NCI-H2107 treated with DMSO at 0.1 percent for 48 hours (cell line): Measurements from ENCODE around the gene IMMP2L.

ENCODE experiments used
- DNase-seq: peaks from one replicate; lab custom pipeline; 2025; ENCODE audit not compliant: unreplicated experiment; lab: John Stamatoyannopoulos, UW

The IMMP2L gene

GRCh38 chr7:111043561-111043960, 518.7 kb downstream of the IMMP2L start:
- DNase-seq: no peak

GRCh38 chr7:111042842-111043241, 519.5 kb downstream of the IMMP2L start:
- no peak for DNase-seq

GRCh38 chr7:111041577-111041976, 520.7 kb downstream of the IMMP2L start:
- DNase-seq: no peak

- no peak for DNase-seq
These were observed 524.1 kb downstream of the IMMP2L start for GRCh38 chr7:111038185-111038584.

DNA sequence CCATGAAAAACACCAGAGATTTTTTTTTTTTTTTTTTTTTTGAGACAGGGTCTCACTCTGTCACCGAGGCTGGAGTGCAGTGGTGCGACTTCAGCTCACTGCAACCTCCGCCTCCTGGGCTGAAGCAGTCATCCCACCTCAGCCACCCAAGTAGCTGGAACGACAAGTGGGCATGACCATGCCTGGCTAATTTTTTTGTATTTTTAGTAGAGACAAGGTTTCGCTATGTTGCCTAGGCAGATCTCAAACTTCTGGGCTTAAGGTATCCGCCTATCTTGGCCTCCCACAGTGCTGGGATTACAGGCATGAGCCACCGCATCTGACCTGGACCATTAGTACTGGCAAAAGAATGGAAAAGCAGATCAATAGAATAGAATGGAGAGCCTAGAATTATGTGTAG, 530.4 kb downstream of the IMMP2L start:
- DNase-seq: no peak

GRCh38 chr7:111030336-111030735, 532.0 kb downstream of the IMMP2L start:
- DNase-seq: no peak

DNA sequence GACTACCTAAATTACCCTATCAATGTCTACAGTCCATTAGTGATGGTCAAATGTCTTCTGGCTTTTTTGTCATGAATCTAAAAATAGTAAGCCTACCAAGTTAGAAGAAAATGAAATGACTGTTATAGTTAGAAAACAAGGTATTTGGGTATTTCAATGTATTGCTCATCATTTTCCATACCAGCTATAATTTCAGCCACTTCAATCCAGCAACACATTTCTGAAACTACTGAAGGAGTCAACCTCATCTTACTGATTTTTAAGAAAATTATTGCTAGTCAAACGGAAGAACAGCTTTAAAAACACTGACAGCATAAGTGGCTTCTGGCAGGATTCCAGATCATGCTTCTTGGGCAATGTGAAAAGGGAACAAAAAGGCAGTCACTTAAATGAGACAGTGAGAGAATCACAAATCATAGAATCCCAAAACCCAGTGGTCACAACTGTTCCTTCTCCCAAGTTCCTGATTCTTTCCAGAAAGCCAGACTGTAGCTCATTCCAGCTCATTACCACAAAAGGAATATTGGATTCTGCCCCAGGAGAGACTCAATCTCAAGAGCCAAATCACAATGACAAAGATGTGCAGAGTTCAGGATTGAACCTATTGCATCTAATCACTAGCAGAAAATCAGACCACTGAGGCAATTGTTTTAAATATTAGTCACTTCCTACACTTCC, 532.6 kb downstream of the IMMP2L start:
- DNase-seq: no peak

DNA sequence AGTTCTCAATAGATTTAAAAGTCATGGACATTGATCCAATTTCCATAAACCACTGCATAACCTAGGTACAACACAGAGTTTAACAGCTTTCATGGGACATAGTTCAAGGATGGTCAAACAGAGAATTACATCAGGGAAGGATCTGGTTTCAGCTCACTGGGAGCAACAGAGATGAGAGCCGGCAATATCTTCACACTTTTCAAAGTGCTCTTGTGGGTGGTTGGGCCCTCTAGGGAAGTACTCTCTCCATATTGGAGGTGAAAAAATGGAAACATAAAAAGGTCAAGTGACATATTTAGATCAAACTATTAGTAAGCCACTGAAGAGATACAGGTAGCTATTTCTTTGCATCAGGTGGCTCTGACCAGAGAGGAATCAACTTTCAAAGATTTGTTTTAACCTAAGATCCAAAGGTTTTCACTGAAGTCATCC, 533.1 kb downstream of the IMMP2L start:
- DNase-seq: peak; percentile 51

- DNase-seq: no peak
These were observed 534.9 kb downstream of the IMMP2L start for GRCh38 chr7:111027396-111027795.

- no peak for DNase-seq
These were observed 535.5 kb downstream of the IMMP2L start for GRCh38 chr7:111026806-111027205.

- no peak for DNase-seq
These were observed 535.9 kb downstream of the IMMP2L start for GRCh38 chr7:111026343-111026742.

- peak; percentile 33 for DNase-seq
These were observed 537.3 kb downstream of the IMMP2L start for GRCh38 chr7:111025006-111025405.

DNA sequence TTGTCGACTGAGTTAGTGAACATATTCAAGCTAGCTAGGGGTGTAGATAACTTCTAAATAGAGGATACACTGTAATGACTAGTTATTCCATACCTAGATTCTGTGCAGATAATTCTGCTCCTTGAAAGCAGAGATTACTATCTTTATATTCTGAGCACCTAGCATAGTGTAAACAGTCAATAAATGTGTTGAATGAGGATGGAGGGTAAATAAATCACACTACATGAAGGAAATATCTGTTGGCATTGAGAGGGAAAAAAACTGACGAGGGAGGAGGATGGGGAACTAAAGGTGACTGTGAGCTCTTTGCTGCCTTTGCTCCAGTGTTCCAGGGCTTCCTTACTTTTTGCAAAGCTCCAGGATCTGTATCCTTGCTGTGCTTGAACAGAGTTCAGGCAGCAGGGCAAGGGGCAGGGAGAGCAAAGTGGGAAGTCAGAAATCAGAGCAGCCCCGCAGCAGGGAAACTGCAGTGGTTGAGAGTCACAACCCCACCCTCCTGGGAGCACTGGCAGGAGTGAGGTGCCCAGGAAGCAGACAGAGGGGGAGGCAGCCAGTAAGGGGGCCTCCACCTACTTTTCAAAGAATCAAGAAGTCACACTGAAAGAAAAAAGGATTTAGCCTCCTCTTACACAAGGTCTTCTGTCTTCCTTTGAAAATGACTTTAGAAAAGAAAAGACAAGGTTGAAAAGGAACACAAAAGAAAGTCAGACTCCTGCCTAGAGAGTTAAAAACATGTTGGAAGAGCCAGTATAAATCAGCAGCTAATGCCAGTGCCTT, 543.1 kb downstream of the IMMP2L start:
- no peak for DNase-seq

GRCh38 chr7:111018447-111018846, 543.8 kb downstream of the IMMP2L start:
- DNase-seq: no peak

DNA sequence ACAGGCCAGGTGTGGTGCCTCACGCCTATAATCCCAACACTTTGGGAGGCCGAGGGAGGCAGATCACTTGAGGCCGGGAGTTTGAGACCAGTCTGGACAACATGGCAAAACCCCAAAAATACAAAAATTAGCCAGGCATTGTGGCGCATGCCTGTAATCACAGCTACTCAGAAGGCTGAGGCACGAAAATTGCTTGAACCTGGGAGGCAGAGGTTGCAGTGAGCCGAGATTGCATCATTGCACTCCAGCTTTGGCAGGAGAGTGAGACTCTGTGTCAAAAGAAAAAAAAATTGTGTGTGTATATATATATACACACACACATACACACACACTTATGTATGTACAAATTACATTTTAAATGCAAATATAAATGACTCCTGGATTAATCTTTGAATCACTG, 548.2 kb downstream of the IMMP2L start:
- DNase-seq: no peak

DNA sequence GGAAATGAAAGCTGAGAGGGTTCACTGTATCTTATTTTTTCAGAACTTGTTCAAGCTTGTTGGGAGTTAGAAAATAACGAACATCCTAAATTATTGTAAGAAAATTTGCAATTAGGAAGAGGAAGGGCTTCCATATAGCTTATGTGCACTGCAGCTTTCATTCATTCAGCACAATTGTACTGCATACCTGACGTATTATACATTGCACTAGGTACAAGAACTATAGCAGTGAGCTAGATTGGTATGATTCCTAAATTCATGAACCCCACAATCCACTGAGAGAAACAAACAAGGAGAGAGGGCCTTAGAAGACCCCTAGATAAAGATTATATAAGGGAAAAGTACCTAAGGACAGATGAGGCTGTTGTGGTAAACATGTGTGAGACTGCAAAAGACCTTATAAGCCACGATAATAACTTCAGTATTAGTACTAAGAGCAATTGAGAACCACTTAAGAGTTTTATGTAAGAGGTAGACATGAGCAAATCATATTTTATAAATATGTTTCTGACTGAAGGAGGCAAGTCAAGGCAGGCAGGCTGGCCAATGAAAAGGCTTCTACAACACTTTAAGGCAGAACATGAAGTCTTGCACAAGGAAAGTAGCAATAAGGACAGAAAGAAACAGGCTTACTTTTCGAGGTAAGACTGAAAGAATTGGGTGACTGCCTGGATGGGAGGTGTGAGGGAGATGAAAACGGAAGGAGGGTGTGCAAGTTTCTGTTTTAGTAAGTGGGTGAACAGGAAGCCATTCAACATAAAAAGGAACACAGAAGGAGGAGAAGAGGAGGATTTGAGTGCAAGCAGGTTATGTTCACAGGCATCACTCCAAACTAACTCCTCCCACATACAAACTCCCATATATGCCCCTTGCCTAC, 549.3 kb downstream of the IMMP2L start:
- no peak for DNase-seq

DNA sequence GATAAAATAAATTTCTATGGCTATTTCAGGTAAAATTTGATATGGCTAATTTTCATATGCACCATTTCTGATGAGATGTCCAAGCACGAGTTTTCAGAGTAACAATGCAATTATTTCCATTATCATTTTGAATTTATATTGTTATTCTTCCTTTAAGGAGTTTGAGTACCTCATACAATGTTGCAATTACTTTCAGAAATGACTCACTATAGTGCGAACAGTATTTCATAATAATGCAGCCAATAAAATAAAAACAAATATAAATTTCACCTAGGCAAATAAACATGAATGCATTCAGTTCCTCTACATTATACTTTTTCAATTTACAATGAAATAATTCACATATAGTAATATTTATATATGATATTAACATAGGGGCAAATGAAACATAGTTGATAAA, 550.1 kb downstream of the IMMP2L start:
- no peak for DNase-seq

DNA sequence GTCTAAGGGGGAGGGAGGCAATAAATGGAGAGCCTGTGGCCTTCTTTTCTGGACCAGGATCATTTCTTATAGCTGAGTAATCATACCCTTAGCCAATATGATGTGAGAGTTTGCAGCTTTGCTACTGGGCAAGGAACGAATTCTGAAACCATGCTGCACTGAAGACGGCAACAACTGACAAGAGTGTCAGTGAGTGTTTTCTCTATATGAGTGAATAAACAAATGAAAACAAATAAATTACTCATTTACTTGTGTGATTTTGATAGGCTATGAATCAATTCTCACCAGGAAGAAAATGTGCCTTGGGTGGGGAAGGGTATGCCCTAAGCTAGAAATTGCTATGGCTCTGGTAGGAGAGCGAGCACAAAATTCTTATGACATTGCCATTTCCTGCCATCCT, 550.8 kb downstream of the IMMP2L start:
- no peak for DNase-seq

DNA sequence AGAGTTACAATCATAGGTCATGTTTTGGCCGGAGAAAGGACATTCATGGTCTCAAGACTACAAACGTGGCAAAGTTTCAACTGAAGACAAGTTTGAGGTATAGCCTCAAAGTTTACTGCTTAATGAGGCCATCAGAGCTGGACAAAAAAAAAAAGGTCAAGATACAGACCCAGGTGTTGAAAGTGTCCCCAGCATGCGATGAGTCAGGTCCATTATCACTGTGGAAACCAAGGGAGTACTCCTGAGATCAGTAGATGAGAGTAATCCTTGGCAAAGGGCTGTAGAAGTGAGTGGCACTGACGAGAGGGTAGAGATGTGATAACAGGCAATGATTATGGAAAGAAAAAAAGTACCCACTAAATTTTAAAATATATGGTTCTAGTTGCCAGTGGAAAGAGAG, 551.5 kb downstream of the IMMP2L start:
- no peak for DNase-seq

GRCh38 chr7:111009526-111010040, 552.7 kb downstream of the IMMP2L start:
- no peak for DNase-seq

- DNase-seq: no peak
These were observed 555.6 kb downstream of the IMMP2L start for GRCh38 chr7:111006691-111007090.
